ENCODE measurements around the gene CDC5L.

DNA sequence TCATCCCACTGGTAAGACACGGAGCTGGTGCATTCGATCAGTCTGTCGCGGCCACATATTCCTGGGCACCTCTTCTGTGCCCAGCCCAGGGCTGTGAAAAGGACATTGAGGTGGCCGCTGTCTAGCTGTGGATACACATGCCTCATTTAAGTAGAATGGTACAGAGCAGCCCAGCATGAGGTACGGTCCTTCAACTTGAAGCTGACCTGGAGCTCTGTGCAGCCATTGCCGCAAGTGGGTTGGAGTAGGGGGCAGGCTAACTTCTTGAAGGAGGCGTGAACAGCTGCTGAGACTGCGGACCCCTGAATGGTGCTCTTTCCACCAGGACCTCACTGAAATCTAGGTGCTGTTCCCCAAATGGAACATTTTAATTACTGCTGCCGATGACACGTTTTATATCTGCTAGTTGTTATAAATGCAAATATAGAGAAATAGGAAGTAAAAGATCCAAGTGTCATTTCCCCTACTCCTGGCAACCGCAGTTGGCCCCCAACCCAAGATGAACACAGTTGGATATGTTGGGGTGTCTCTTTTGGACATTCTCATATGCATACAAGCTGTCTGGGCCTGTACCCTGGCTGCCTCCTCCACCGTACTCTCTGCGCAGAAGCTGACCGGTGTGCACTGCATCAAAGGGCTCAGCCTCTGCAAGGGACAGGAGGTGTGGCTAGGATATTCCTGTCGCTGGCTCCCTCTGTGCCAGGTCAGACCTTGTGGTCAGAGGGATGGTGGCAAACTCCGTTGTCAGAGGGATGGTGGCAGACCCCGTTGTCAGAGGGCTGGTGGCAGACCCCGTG lies 86.1 kb downstream of the CDC5L start:
- TF ChIP-seq, protein P1, sequence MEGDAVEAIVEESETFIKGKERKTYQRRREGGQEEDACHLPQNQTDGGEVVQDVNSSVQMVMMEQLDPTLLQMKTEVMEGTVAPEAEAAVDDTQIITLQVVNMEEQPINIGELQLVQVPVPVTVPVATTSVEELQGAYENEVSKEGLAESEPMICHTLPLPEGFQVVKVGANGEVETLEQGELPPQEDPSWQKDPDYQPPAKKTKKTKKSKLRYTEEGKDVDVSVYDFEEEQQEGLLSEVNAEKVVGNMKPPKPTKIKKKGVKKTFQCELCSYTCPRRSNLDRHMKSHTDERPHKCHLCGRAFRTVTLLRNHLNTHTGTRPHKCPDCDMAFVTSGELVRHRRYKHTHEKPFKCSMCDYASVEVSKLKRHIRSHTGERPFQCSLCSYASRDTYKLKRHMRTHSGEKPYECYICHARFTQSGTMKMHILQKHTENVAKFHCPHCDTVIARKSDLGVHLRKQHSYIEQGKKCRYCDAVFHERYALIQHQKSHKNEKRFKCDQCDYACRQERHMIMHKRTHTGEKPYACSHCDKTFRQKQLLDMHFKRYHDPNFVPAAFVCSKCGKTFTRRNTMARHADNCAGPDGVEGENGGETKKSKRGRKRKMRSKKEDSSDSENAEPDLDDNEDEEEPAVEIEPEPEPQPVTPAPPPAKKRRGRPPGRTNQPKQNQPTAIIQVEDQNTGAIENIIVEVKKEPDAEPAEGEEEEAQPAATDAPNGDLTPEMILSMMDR (IDR thresholded peaks at IDR 0.05): no peak
- no peak for TF ChIP-seq POLR2A (IDR thresholded peaks at IDR 0.05)
